Sciatic nerve (tissue), 2 donors: Measurements from ENCODE around the gene WDR77. TPM values are rescaled to one million over a fixed set of nuclear protein-coding genes. Genes with fewer than 3 reads are reported as not detected.

ENCODE experiments used
- ATAC-seq: fragments of 200-7000 bp; cut with Tn5 transposase; one replicate; pipeline ENCODE4 v1.9.1; 2020; ENCODE audit warnings: mild to moderate bottlenecking, moderate library complexity
- DNase-seq: peaks from one replicate; pipeline ENCODE4 v3.0.0-alpha.2; 2020; ENCODE audit warnings: low spot score
- intact Hi-C: fragments of 100-400 bp; cut with DNase I; formaldehyde crosslinking; loops from one replicate; pipeline ENCODE4 v1.14.2; 2022
- total RNA-seq: library from RNA; stranded (reverse); fragmentation: NEBNext Ultra II Directional; extraction: Animal tissue kit (Norgen Biotek cat#: 25700); gene quantifications from one replicate; pipeline ENCODE4 v1.2.1, GENCODE V29; 2021
- donor health status: DM: no; HTN: no; CAD: no.
- donor health status: DM: no; HTN: no; CAD: no.

WDR77 gene
- total RNA-seq = 16.4 TPM

DNA sequence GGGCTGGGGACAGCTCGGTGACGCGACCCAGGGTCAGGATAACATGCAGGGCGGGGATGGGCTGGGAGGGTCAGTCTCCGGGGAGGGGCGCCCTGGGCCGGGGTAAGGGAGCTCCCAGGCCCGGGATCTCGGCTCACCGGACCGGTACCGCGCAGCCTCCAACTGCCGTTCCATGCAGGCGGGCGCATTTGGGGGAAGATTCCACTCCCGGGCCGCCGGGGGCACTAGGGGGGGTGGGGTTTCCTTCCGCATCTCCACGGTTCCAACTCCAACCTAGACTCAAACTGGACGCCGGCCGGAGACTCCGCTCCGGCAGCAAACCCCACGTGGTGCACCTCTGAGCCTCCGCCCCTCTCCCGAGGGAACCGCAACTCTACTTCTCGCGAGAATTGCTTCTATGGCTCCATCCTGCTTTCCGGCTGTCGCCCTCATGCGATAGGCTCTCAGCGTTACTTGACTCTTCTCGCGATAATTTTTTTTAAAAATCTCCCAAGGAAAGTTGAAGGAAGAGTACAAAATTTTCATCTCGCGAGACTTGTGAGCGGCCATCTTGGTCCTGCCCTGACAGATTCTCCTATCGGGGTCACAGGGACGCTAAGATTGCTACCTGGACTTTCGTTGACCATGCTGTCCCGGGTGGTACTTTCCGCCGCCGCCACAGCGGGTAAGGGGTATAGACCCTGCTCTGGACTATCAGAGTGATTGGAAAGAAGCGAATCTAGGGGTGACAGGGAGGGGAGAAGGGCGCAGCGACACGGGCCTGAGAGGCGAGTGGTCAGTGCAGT, at the start of gene WDR77, which contains the start of gene ATP5PB:
Gene WDR77 (minus strand): TSS at position 339 of the 785 bp plus-strand sequence. CDS start 87 bp downstream, at position 252.
Gene ATP5PB (plus strand): TSS at position 547 of the 785 bp plus-strand sequence. CDS start 78 bp downstream, at position 625.
- intact Hi-C loops = no loop called here

DNA sequence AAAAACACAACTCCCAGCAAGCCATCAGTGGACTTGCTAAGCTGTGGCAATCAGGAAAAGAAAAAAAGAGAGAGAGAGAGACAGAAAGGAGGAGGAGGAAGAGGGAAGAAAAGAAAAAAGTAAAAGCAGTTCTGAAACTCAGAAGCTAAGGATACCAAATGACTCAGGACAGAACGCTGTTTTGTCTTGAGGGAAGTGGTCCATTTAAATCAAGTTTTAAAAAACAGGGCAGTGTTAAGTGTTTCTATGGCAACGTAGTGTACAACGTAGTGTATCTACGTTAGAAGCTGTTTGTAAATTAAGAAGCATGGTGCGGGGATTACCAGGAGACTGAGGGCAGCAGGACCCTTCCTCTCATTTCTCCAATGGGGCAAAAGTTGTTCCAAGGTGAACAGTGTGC, 48.5 kb upstream of the WDR77 start:
- intact Hi-C loops = no loop called here
- ATAC-seq (no peak), DNase-seq (no peak)

More for the DNA sequence above, at the start of gene WDR77, which contains the start of gene ATP5PB:
- peak; percentile 99 for ATAC-seq
- peak; percentile 95 for DNase-seq

DNA sequence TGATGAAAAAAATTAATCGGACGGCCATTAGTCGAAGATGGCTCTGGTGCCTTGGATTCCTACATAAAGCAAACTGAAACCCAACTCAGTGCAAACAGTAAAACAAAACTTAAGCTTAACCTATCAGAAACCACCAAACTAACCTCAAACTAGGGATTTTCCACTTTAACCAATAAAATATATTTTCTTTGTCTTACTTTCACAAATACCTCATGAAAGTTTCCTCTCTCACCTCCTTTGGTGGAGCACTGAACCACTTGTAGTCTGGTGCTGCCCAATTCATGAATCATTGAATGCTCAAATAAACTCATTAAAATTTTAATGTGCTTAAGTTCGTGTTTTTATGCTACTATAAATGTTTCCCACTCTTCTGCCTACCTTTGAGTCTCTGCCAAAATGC, 47.3 kb upstream of the WDR77 start:
- intact Hi-C loops = no loop called here
- no peak for ATAC-seq
- DNase-seq = no peak

DNA sequence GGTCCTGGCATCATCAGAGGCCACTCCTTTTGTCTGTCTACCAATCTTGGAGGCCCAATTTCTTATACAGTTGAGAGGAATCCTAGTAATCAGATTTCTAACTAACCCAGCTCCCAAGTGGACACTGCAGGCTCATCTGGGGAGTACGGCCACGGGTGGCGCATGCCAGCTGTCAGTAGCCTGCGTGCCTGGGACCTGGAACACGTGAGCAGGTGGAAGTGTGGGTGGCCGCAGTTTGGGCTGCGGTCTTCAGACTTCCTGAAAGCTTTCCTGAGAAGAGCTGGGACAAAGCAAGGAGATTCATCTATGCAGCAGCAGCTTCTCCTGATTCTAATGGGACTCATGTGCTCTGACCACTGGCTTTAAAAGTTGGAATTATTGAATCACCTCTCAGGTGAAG, 42.0 kb upstream of the WDR77 start:
- intact Hi-C loops = no loop called here
- ATAC-seq (no peak), DNase-seq (no peak)

DNA sequence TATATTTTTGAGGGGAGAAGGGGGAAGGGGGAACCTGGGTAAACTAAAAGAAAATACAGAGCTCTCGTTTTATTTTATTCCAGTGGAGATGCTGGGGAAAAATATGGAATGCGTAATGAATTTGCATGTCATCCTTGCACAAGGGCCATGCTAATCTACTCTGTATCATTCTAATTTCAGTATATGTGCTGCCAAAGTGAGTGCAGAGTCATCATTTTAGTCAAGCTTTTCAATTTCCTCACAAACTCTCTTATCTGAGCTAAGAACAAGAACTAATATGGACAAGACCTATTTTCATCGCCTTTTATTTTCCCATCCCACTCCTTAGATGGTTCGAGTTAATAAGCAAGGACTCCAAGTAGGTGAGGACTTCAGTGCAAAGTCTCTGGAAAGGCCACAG, 41.2 kb upstream of the WDR77 start:
- intact Hi-C loops = no loop called here
- DNase-seq = no peak
- no peak for ATAC-seq

DNA sequence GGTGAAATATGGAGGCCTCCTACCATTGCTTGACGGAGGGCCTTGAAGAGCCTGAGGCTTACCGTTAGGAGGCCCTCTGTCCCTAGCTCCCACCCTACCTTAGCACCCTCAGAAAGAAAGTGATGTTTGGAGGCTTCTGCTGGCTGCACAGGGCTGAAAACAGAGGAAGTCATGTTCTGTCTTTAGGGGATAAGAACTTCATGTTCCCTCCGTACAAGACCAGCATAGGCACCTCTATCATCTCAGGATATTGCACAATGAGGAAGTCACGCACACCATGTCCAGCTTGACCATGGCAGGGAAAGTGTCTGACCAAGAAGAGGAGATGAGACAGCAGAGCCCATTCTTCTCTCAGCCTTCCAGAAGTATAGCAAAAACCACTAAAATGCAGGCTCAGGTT, 40.5 kb upstream of the WDR77 start:
- DNase-seq (no peak), ATAC-seq (peak; percentile 90)
- intact Hi-C loops = loop anchor here (10.0 kb wide), 1 partner anchor 275 kb away; no protein-coding TSS in a partner anchor

DNA sequence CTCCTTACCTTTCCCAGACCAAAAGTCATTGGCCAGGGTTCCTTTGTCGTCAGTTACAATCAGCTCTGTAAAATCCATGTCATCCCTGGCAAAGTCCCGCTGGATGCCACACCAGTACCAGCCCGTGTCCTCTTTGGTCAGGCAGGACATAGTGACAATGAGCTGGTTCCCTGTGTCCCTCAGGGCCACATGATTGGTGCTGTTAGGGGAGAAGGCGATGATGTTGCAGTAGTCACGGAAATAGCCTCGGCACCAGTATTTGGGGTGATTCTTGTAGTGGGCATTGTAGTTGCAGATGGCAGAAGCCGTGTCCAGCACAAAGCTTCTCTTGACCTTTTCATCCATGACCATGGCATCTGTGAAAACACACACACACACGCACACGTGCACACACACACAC, 39.6 kb upstream of the WDR77 start:
- no peak for ATAC-seq
- DNase-seq = no peak
- intact Hi-C loops = loop anchor here (10.0 kb wide), 1 partner anchor 276 kb away; no protein-coding TSS in a partner anchor

DNA sequence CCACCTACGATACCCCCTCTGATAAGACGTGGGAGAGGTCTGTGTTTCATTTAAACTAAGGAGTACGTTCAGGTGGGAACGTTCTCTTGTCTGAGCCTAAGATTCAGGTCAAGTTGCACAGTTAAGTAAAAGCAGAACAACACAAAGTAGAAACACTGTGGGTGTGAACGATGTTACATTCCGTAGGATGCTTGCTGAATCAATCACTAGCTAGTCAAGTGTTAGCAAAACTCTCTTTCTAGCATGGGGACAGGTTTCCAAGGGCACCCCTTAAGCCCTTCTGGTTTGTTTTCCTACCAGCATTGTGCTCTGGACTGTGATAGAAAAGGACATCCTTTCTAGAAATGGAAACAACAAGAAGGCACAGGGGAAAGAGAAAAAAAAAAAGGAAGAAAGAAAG, 38.1 kb upstream of the WDR77 start:
- DNase-seq = no peak
- ATAC-seq = no peak
- intact Hi-C loops = loop anchor here (10.0 kb wide), 1 partner anchor 278 kb away; no protein-coding TSS in a partner anchor

DNA sequence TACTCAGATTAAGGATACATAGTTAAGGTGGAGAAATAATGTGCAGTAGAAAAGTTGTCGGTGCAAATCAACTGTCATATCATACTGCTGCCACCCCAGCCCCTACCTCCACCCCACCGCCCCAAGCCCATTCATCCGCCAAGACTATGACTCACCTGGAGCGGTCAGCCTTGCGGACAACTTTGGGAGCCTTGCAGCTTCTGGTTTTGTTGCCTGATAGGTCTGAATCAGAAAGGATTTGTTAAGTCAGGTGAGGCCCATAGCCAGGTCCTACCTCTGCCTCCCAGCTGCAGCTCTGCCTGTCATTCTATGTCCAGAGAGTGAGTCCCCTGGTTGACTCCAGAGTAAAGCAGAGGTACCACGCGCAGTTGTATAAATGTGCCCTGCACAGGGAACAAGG, 37.4 kb upstream of the WDR77 start:
- DNase-seq (no peak), ATAC-seq (no peak)
- intact Hi-C loops = loop anchor here (10.0 kb wide), 1 partner anchor 278 kb away; no protein-coding TSS in a partner anchor

DNA sequence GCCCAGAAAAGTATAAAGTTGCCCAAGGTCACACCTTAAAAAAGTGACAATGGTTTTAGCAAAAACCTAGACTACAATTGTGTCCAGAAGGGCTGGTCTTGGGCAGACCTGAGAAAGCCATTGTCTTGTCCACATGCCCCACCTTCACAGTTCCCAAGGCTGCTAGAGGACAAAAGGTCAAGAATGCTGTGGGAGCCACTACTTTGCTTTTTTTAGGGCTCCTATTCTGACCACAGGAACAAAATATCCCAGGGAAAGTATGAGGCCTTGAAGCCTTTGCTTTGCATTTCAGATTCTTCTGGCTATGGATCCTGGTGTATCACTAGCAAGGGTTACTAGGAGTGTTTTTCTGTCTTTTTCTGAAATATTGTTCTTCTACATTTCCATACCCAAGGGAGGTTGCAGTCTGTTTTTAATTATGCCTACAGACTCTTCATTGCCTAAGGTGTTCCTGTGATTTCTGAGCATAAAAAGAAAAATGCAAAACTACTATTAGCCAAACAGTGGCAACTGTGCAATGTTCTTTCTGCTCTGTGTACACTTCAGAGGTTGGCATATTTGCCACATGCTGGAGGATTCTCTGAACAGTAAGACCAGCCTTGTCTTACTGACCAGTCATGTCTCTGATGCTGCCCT, 35.5 kb upstream of the WDR77 start:
- ATAC-seq (no peak), DNase-seq (no peak)
- intact Hi-C loops = loop anchor here (10.0 kb wide), 1 partner anchor 280 kb away; no protein-coding TSS in a partner anchor

DNA sequence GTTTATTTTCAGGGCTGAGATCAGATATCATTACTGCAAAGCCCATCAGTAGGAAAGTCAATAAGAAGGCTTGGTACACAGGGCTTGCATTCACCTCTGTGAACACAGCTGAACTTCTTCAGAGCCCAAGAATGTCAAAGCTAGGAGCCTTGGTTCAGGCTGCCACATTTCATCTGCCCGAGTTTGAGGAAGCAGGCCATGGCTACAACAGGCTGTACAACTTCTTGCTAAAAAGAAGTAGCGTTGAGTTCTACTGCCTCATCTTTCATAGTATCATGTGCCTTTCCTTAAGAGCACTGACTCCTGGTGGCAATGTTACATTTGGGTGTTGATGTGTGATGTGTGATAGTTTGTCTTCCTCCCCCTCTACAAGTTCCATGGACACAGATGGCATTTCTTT, 34.8 kb upstream of the WDR77 start:
- intact Hi-C loops = loop anchor here (10.0 kb wide), 1 partner anchor 281 kb away; no protein-coding TSS in a partner anchor
- ATAC-seq = no peak

DNA sequence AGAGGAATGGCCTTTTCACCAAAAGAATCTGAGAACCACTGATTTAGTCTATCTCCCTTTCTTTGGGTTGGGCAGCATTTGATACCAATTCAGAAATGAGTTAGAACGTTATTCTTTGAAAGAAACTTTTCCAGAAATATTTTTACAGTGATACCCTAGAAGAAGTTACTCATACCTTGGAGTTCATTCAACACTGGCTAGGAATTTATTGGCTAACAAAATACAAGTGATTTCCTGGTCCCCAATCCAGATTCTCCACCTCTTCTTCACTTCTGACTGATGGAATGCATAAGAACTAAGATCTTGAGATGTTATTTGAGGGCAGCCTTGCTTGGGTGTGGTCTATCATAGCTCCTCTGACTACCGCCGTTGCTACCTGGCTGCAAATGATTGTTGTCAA, 34.1 kb upstream of the WDR77 start:
- intact Hi-C loops = loop anchor here (10.0 kb wide), 1 partner anchor 282 kb away; no protein-coding TSS in a partner anchor
- ATAC-seq = no peak
- no peak for DNase-seq

More for the DNA sequence above, 34.8 kb upstream of the WDR77 start:
- no peak for DNase-seq

DNA sequence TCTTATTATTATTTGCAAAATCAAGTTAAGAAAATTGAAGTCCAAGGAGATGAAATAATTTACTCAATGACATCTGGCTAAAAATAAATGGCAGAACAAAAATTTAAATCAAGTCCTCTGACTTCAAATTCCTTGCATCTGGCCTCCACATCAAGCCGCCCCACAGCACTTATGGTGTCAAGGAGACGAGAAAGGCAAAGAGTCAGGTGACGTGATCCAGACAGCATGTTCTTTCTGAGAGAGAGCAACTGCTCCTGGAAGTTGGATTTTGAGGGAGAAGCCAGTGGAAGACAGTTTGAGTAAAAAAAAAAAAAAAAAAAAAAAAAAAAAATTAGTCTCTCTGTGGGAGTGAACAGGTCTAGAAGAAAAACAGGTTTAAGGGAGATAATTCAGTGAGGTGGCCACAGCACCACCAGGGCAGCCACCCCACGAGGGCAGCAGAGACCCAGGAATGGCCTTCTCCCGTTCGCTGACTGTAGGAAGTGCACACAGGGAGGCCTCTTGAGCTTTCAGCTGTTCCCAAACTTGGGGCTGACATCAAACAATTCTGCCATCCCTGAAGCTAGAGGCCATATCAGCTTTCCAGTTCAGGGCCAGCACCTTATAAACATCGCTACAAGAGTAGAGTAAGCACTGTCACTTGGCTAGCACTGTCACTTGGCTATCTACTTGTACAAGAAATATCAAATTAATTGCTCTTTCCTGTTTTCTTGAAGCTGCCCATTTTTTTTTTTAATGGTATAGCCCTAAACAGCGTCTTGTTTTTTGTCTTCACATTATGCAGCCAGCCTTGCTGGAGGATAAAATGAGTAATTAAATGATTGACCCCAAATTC, 32.5 kb upstream of the WDR77 start:
- ATAC-seq = peak; percentile 97
- DNase-seq = peak; percentile 85
- intact Hi-C loops = loop anchor here (10.0 kb wide), 1 partner anchor 283 kb away; no protein-coding TSS in a partner anchor

DNA sequence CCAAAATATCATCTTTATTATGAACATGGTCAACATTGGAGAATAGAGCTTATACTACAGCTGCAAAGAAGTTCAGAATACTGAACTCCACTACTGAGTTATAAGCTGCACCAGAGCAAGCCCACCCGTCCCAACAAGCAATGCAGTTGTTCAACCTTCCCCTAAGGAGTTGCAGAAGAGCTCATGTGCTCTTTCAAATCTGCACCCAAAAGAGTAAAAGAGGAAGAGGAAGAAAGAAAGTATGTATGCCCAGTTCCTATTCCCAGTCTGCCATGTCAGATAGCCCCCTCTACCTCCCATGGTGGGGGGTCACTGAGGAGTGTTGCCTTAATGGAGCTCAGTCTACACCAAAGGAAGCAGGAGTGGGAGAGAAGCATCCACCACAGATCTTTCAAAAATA, 31.6 kb upstream of the WDR77 start:
- DNase-seq (no peak), ATAC-seq (no peak)
- intact Hi-C loops = loop anchor here (10.0 kb wide), 1 partner anchor 284 kb away; no protein-coding TSS in a partner anchor

DNA sequence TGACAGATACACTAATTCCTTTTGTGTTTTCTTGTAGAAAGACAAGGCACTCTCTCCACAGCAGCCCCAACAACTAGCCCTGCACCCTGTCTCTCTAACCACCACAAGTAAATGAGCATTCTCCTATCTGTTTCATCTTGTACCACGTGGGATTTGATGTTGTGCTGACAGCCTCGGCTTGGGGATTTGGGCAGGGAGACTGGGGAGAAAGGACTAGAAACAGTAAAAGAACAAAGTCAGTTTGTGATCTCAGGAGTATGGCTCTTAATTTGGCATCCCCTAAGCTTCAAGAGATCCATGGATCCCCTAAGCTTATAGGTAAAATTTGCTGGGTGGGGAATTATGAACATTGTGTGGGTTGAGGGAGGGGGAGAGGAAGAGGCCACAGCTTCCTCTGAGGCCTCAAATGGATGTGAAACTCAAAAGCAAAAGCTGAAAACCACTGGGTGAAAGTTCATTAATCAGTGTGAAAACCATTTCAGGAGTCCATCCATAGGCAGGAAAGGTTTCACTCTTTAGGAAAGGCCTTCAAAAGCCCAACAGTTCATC, 27.8 kb upstream of the WDR77 start:
- DNase-seq (no peak), ATAC-seq (no peak)
- intact Hi-C loops = no loop called here

DNA sequence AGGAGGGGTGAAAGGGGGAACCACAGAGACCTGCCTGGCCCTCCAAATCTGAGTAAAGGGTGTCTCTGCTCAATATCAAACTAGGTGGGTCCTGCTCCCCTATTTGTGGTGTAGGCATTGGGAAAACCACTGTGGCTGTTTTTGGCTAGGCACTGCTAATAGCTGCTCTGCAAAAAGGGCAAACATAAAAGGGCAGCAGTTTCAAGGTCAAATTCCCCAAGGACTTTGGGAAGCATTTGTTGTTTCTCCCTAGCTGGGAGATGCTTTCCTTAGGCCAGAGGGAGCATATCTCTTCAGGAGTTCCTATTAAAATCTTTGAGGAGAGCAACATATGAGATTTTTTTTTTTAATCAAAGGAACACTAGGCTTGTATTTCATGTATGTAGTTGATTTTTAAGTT, 27.2 kb upstream of the WDR77 start:
- DNase-seq = no peak
- intact Hi-C loops = no loop called here
- no peak for ATAC-seq

DNA sequence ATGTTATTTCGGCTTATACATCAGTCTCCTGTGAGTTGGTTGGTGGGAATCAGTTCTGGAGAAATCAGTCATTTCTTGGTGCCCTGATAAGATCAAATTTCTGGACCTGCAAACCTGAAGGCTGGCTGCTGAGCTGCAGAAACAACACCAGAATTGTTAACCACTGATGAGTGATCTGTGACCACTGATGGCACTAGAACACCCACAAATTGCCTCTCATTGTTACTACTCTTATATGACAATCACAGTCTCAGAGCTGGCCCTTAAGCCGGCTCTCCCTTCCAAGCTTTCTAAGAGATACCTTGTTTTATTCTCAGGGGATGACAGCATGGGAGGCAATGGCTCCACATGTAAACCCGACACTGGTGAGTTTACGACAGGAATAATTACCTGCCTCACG, 26.6 kb upstream of the WDR77 start:
- DNase-seq (no peak), ATAC-seq (no peak)
- intact Hi-C loops = no loop called here

DNA sequence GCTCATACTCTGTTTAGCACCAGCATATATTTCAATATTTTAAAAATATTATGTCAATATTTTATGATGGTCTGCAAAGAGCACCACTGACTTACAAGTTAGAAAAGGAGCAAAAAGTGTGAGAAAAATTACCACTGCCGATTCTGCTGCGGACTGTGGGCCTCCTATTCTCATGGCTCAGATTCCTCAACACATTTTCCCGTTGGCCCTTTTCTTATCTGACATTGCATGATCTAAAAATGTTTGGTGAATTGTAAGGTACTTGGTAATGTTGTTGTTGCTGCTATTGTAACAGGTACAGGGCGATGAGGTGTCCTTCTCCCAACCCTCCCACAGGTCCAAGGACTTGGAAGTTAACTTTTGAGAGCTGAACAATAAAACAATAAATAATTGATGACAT, 25.5 kb upstream of the WDR77 start:
- intact Hi-C loops = no loop called here
- no peak for DNase-seq
- ATAC-seq = no peak

DNA sequence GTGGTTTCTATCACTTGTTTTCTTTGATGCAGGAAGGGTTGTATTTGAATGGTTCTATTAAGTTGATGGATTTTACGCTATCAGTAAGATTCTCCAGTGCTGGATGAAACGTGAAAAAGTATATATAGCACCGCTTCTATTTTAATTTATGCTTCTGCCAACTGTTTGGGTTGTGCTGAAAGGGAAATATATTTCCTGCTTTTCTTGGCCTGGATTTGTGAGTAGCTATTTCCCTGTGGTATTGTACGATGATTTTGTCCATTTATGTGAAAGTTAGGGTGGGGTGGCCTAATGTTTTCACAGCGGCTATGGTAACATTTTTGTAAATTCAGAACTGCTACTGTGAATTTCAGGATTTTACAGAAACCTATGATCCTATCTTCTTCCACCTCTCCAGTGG, 25.1 kb upstream of the WDR77 start:
- no peak for ATAC-seq
- intact Hi-C loops = no loop called here
- no peak for DNase-seq
